GM19455 (cell line): ENCODE data around the gene MRFAP1.
"Not testable (repeated sequence)": the region's sequence is repeated elsewhere in the genome, so short reads cannot be mapped to it uniquely, and the experiment has no call there.

Source experiments
- ATAC-seq: cut with Tn5 transposase; IDR thresholded peaks from one replicate; pipeline ENCODE4 v1.9.1; 2021; ENCODE audit not compliant: unreplicated experiment

MRFAP1 gene

DNA sequence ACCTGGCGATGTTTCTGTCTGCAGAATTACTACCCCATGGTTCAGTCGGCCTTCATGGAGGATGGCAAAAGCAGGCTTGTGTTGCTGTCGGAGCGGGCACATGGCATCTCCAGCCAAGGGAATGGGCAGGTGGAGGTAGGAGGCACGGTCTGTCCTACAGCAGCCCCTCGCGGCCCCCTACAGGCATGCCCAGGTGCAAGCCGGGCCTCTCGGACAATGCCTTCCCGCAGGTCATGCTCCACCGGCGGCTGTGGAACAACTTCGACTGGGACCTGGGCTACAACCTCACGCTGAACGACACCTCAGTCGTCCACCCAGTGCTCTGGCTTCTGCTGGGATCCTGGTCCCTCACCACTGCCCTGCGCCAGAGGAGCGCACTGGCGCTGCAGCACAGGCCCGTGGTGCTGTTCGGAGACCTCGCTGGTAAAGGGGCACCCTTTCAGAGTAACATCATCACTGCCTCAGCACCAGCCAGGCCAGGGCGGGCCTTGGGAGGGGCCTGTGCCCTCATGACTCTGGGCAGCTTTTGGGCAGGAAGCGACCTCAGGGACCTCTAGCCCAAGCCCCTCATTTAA is 29.5 kb upstream of the MRFAP1 start:
- no peak for ATAC-seq

DNA sequence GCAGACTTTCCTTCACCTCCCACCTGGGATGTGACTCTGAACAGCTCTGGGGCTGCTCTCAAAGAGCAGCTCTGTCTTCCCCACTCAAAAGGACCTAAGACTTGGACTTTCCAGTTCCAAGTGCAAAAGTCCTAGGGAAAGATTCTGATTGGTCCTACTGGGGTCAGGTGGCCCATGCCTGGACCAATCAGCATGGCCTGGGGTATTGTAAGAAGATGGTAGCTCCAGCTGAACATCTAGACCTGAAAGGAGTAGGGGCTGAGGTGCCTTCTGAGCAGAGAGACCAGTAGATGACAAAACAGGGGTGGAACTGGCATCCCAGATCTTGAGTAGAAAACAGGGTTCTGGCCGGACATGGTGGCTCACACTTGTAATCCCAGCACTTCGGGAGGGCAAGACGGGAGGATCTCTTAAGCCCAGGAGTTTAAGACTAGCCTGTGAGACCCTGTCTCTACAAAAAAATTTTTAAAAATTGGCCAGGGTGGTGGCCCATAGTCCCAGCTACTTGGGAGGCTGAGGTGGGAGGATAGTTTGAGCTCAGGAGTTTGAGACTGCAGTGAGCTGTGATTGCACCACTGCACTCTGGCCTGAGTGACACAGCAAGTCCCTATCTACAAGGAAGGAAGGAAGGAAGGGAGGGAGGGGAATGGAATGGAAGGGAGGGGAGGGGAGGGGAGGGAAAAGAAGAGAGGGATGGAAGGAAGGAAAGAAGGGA is 27.4 kb upstream of the MRFAP1 start:
- ATAC-seq: no peak

DNA sequence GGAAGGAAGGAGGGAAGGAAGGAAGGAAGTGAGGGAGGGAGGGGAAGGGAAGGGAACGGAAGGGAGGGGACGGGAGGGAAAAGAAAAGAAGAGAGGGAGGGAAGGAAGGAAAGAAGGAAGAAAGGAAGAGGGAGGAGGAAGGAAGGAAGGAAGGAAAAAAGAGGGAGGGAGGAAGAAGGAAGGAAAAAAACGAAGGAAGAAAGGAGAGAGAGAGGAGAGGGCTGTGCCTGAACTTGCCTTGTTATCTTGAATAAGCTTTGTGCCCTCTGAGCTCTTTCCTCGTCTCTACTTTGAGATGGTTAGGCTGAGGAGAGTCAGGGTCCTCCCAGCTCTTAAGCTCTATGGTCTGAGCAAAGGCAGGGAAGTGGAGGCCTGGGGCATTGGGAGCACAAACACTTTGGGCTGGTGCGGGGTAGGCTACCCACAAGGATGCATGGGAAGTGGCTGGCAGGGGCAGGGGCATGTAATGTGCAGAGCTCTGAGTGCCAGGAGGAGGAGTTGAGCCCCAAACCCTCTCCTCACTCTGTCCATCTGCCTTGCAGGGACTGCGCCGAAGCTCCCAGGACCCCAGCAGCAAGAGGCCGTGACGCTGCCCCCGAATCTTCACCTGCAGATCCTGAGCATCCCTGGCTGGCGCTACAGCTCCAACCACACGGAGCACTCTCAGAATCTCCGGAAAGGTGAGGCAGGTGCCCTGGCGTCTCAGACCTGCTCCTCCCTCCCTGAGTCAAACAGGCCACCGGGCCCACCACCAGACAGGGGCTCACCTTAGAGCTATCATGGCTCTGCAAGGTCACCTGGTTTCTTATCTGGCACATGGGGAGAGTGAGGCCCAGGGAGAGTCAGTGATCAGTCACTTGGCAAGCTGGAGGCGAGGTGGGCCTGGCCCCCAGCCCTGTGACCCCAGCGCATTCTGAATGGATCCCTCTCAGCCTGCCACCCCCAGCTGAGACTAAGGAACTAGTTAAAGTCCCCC is 26.5 kb upstream of the MRFAP1 start:
- no peak for ATAC-seq

- ATAC-seq: no peak
Observed at GRCh38 chr4:6614701-6615230, 25.7 kb upstream of the MRFAP1 start.

DNA sequence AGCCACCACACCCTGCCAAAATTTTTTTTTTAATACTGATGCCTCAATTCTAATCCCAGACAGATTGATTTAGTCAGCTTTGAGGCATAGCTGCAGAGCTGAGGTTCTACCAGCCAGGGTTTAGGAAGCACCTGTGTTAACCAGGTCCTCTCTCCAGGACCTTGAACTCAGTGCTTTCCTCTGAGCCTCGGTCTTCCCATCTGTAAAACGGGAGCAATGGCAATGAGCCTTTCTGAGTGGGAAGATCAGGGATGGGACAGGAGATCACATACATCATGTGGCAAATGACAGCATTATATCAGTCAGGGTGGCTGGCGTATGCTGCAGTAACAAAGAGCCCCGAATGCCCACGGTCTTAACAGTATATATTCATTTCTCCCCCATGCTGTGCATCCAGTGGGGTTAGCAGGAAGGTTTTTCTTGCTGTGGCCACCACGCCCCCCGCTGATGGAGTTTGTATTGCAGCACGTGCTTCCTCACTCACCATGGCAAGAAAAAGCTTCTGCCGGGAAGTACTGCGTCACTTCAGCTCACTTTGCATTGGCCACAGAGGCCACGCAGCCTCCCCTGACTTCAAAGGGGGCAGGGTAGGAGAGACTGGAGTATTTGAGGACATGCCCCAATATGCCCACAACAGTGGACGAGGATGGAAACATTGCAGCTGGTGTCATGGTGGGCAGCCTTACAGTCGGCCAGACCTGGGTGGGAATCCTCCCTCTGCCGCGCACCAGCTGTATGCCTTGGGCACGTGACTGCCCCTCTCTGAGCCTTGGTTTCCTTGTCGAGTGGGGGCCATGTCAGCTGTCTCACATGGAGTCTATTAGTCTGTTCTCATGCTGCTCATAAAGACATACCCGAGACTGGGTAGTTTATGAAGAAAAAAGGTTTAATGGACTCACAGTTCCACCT is 24.1 kb upstream of the MRFAP1 start:
- no peak for ATAC-seq

GRCh38 chr4:6617246-6617645 is 23.2 kb upstream of the MRFAP1 start:
- no peak for ATAC-seq

- ATAC-seq: no peak
Observed at GRCh38 chr4:6618386-6619115, 21.9 kb upstream of the MRFAP1 start.

- no peak for ATAC-seq
Observed at GRCh38 chr4:6619116-6619465, 21.4 kb upstream of the MRFAP1 start.

GRCh38 chr4:6619466-6620255 is 20.8 kb upstream of the MRFAP1 start:
- ATAC-seq: no peak

GRCh38 chr4:6620296-6620695 is 20.2 kb upstream of the MRFAP1 start:
- ATAC-seq: no peak

- no peak for ATAC-seq
Observed at GRCh38 chr4:6620891-6621555, 19.5 kb upstream of the MRFAP1 start.

DNA sequence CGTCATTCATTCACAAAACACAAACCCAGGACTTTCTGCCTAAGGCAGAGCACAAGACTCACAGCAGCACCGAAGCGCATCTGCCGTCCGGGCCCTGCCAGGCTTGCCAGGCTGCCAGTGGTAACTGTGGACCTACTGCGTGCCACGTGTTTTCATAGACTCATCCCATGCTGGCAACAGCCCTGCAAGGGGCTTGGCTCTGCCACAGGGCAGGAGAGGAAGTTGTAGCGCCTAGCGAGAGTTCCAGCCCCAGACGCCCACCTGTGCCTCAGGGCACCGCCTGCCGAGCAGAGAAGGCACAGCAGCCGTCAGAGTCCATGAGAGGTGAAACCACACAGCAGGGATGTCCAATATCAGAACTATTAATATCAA is 18.9 kb upstream of the MRFAP1 start:
- no peak for ATAC-seq

DNA sequence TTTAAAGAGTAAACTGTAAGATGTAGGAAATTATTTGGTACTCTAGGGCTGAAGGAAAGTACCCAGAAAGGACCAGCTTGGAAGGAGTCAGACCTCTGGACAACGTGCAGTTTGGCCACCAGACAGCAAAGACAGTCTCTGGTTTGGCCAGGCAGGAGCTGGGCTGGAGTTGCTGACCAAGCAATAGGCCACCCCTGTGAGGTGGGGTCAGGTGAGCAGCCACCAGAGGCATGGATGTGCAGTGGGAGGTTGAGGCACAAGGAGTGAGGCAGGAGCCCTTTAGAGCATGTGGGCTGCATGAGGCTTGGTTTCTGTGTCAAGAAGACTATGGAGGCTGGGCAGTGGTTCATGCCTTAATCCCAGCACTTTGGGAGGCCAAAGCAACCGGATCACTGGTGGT is 17.7 kb upstream of the MRFAP1 start:
- ATAC-seq: no peak

DNA sequence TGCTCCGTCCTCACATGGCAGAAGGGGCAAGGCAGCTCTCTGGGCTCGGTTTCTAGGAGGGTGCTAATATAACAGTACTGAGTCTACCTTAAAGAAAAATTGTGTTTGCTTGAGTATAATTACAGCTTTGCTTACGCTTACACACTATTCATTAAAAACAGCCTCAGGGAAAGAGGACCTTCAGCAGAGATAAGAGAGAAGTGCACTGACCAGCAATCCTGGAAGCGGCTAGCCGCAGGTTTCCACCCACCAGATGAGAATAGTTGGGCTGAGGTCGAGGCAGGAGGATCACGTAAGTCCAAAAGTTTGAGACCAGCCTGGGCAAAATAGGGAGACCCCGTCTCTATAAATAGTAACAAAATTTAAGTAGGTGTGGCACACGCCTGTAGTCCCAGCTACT is 15.2 kb upstream of the MRFAP1 start:
- ATAC-seq: no peak

DNA sequence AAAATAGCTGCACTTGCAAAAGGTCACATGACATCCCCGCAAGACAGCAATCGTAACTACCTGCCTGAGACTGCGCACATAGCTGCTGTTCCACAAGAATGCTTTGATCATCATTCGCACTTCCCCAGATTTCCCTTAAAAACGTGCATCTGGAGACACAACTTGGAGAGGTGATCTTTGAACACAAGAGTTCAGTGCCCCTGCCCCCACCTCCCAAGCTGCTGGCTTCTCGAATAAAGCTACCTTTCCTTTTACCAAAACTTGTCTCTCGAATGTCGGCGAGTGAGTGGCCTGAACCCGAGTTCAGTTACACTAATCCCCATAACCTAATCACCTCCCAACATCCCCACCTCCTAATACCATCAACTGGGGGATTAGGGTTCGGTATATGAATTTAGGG is 14.4 kb upstream of the MRFAP1 start:
- ATAC-seq: no peak

- ATAC-seq: no peak
Observed at GRCh38 chr4:6627832-6628231, 12.7 kb upstream of the MRFAP1 start.

GRCh38 chr4:6628484-6628883 is 12.0 kb upstream of the MRFAP1 start:
- not testable (repeated sequence) for ATAC-seq

DNA sequence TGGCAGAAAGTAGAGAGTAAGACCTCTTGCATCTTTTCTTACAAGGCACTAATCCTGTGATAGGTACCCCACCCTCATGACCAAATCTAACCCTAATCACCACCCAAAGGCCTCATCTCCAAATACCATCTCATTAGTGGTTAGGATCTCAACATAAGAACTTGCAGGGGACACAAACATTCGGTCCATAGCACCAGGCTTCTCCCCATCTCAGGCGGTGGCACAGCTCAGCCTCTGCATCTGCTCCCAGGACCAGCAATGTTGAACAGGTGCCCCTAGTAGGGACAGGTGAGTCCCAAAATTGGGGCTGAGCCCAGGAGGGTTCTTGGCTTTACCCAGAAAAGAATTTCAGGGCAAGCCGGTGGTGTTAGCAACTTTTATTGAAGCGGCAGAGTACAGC is 8.4 kb upstream of the MRFAP1 start:
- ATAC-seq: no peak
